IPS-18a (cell line): ENCODE data around the gene KRT13.

Source experiments
- H3K27ac ChIP-seq: one replicate; pipeline ENCODE4 v1.5.1; 2013; ENCODE audit warnings: low read length
- H3K27me3 ChIP-seq: one replicate; pipeline ENCODE4 v1.6.1; 2013; ENCODE audit warnings: mild to moderate bottlenecking, low read length; ENCODE audit not compliant: control insufficient read depth, insufficient read depth
- H3K36me3 ChIP-seq: one replicate; pipeline ENCODE4 v1.6.1; 2013; ENCODE audit warnings: low read depth, low read length; ENCODE audit not compliant: control insufficient read depth
- H3K4me1 ChIP-seq: one replicate; pipeline ENCODE4 v1.6.1; 2013; ENCODE audit warnings: low read depth, low read length; ENCODE audit not compliant: control insufficient read depth
- H3K4me3 ChIP-seq: one replicate; pipeline ENCODE4 v1.5.1; 2013; ENCODE audit warnings: low read length
- H3K9ac ChIP-seq: one replicate; pipeline ENCODE4 v1.6.1; 2013; ENCODE audit warnings: mild to moderate bottlenecking, low read length, moderate library complexity
- H3K9me3 ChIP-seq: one replicate; pipeline ENCODE4 v1.6.1; 2013; ENCODE audit warnings: low read depth, low read length; ENCODE audit not compliant: control insufficient read depth

KRT13 gene

DNA sequence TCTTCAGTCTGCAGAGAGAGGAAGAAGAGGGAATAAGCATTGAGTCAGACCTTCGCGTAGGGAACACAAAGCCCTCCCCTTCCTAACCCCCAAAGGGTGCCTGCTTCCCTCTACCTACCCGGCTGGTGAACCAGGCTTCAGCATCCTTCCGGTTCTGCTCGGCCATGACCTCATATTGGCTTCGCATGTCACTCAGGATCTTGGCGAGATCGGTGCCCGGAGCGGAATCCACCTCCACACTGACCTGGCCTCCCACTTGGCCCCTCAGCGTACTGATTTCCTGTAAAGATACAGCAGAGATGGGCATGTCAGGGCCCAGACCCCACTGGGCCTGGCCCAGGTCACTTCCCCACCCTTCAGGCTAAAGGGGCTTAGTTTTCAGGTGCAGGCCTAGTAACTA, 18.8 kb upstream of the KRT13 start:
- no peak overlapping the region for H3K9ac ChIP-seq
- H3K4me1 ChIP-seq, result peaks cover 9% of the 10 kb centered on the region
- H3K9me3 ChIP-seq, result no peaks in the 10 kb centered on the region
- peaks cover 24% of the 10 kb centered on the region for H3K36me3 ChIP-seq
- H3K27me3 ChIP-seq, result no peaks in the 10 kb centered on the region
- no peak overlapping the region for H3K4me3 ChIP-seq
- H3K27ac ChIP-seq, result no peak overlapping the region

DNA sequence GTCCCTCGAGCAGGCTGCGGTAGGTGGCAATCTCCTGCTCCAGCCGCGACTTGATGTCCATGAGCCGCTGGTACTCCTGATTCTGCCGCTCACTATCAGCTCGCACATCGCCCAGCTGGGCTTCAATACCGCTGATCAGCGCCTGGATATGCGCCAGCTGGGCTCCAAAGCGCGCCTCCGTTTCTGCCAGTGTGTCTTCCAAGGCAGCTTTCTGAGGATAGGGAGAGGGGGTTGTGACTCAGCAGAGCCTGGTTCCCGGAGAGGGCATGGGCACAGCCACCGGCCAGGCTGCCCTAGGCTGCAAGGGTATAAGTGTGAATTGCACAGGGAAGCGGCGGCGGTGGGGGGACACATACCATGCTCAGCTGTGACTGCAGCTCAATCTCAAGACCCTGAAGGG, 18.4 kb upstream of the KRT13 start:
- no peaks in the 10 kb centered on the region for H3K27me3 ChIP-seq
- H3K4me1 ChIP-seq, result peaks cover 5% of the 10 kb centered on the region
- H3K27ac ChIP-seq, result no peak overlapping the region
- no peaks in the 10 kb centered on the region for H3K9me3 ChIP-seq
- H3K36me3 ChIP-seq, result peaks cover 24% of the 10 kb centered on the region
- H3K4me3 ChIP-seq, result no peak overlapping the region
- H3K9ac ChIP-seq, result no peak overlapping the region

DNA sequence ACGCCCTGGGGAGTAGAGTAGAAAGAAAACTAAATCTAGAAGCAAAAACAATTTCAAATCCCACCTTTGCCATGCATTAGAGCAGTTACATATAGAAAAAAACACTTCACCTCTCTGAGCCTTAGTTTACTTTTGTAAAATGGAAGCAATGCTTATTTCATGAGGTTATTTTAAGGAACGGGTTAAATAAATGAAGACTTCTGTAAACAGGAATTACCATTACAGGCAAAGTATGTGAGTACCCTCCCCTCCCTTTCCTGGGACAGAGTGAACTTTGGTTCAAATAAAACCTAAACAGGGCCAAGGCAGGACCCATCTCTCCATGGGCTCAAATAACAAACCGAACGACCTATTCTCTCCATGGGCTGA, 17.8 kb upstream of the KRT13 start:
- H3K27ac ChIP-seq, result no peak overlapping the region
- H3K27me3 ChIP-seq, result no peaks in the 10 kb centered on the region
- no peak overlapping the region for H3K9ac ChIP-seq
- no peaks in the 10 kb centered on the region for H3K4me1 ChIP-seq
- no peak overlapping the region for H3K4me3 ChIP-seq
- peaks cover 24% of the 10 kb centered on the region for H3K36me3 ChIP-seq
- H3K9me3 ChIP-seq, result no peaks in the 10 kb centered on the region

DNA sequence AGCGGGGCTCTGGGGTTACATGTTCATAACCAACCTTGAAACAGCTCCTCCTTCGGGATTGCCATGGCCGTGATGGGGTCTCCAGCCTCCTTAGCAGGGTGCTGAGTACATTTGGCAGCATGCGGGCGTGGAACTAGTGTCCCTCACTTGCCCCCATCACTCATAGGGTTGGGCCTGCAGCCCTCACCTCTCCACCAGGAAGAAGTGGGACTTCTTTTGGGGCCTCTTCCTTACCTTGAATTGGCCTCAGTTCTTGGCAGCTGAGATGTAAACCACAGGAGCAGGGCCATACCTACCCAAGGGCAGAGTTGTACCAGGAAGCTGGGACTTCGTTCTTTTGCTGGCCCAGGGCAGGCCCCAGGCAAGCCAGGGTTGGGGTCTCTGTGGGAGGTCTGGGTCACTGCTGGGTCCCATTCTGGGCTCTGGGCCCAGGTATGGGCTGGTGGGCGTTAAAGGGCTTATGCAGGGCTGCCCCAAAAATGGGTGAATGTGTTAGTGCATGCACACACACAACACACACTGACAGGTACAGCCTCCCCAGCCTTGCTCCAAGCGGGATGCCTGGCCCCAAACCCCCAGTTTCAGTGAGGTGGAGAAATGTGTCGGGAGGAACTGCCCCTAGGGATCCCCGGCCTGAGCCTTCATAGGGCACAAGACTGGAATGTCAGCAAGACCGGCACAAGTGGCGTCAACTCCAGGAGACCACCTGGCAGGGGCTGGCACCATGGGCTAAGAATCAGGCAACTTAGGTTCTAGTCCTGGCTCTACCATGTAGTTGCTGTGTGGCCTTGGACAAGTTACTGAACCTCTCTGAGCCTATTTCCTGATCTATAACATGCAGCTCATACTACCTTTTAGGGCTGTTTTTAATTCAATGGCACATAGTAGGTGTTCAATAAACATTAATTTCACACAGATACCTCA, 17.2 kb upstream of the KRT13 start:
- Histone ChIP-seq H3K36me3 (peaks cover 24% of the 10 kb centered on the region), H3K27me3 (no peaks in the 10 kb centered on the region), H3K27ac (no peak overlapping the region), H3K9ac (no peak overlapping the region), H3K4me3 (no peak overlapping the region), H3K9me3 (no peaks in the 10 kb centered on the region), H3K4me1 (no peaks in the 10 kb centered on the region)

DNA sequence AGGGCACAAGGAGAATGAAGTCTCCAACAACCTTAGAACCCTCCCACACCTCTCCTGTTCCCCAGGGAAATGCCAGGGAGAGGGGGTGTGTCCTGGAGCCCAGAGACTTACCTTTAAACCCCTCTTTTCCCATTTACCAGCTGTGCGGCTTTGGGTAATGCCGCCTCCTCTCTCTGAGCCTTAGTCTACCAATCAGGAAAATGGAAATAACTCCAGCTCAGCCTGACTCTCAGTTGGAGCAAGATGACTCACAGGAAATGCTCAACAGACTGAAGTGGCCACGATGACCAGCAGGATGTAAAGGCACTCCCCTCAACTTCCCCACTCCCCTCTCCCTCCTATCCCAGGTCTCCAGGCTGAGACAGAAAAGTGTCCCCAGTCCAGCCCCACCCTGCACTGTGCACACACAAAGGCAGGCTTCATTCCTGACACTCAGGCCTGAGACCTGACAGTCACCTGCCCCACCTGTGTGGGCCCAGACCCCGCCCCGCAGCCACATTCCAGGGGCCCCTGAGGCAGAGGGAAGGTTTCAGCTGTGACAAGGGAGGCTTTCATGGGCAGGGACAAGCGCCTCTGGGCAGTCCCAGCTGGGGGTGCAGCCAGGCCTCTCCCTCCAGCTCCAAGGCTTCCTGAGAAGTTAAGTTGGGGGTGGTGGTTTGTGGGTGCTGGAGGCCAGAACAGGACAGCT, 16.3 kb upstream of the KRT13 start:
- Histone ChIP-seq H3K9me3 (no peaks in the 10 kb centered on the region), H3K4me1 (no peaks in the 10 kb centered on the region), H3K4me3 (no peak overlapping the region), H3K27ac (no peak overlapping the region), H3K36me3 (peaks cover 24% of the 10 kb centered on the region), H3K9ac (no peak overlapping the region), H3K27me3 (no peaks in the 10 kb centered on the region)

DNA sequence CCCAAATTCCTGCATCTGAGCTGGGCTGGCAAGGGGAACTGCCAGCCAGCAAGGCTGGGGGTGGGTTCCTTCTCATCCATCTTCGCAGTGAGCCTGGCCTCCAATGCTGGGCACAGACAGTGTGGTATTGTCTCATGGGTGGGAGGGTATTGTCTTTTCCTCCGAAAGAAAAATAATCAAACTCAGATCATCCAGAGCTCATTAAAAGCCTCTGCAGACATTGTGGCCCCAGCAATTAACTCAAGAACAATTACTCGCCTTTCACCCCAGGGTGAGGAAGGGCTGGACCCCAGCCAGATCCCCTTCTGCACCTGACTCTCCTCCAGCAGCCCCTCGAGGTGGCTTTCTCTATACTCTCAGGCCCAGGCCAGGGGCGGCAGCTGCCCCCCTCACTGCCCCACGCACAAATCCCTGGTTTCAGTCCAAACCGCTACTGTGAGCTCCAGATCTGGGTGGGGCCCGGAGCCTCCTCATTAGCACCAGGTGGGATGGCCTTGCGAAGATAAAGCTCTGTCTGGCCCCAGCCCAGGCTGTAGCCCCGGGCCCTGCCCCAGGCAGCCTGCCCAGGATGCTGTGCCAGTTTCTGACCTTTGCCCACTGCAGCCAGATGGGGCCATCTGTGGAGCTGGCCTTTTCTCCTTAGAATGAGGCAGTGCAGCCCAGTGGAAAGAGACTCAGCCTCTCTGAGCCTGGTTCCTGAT, 15.6 kb upstream of the KRT13 start:
- Histone ChIP-seq H3K9me3 (no peaks in the 10 kb centered on the region), H3K4me1 (no peaks in the 10 kb centered on the region), H3K9ac (no peak overlapping the region), H3K27ac (no peak overlapping the region), H3K27me3 (no peaks in the 10 kb centered on the region), H3K36me3 (peaks cover 24% of the 10 kb centered on the region), H3K4me3 (no peak overlapping the region)

DNA sequence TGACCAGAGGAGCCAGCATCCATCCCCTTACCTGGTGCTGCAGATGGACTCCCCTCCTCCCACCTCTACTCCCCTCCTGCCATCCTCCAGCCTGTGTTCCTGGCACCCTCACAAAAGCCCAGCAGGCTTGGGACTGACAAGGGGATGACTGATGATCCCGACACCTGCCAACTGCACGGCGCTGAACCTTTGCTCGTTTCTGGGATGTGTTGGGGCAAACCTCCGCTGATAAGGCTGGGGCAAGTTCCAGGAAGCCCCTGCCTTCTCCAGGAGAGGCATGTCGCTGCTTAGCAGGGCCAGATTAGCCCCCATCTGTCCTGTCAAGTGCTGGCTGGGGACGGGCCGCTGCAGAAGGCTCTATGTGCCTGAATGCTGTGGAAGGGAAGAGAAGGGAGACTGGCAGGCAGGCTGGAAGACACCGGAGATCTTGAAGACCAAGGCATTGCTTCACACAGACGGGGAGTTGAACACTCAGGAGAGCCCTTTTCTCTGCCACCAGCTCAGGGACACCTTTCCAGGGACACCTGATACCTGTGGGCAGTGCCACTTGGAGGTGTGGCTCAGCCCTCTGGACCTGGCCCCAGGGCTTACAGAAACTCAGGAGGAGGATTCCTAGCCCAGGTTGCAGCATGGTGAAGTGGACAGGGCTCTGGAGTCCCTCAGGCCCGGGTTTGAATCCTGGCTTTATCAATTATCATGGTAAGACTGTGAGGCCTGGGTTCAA, 14.3 kb upstream of the KRT13 start:
- Histone ChIP-seq H3K36me3 (peaks cover 19% of the 10 kb centered on the region), H3K27ac (no peak overlapping the region), H3K9ac (no peak overlapping the region), H3K9me3 (no peaks in the 10 kb centered on the region), H3K27me3 (no peaks in the 10 kb centered on the region), H3K4me1 (no peaks in the 10 kb centered on the region), H3K4me3 (no peak overlapping the region)

DNA sequence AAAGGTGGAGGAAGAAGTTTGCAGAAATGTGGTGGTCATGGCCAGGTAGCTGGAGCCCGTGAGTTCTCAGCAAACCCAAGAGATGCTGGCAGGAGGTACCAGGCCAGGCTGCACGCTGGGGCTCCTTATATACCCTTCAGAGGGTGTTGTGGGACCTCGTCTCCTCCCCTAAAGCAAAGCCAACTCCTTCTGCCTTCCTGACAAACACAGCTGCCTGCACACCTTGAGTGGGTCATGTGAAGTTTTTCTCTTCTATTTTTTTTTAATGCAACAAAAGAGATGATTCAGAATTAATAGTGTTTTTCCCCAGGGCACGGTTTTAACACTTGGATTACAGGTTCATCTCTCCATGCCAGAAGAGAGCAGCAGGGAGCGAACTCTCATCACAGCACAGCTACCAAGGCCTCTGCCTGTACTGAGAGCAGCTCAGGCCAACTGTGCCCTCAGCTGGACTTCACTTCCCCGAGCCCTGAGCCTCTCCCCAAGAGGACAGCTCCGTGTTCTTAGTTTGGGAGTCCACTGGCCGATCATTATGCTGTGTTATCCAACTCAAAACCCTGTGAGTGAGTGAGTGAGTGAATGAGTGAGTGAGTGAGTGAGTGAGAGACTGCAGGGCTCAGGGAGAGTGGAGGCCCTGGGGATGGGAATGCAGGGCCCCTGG, 13.5 kb upstream of the KRT13 start, which contains the start of gene KRT15:
Gene KRT15, minus strand, starts transcription at position 102 of the 661 bp plus-strand sequence. Its CDS starts 63 bp downstream, at position 39.
- Histone ChIP-seq H3K9ac (no peak within 1 kb of the TSS), H3K36me3 (peaks cover 11% of the 10 kb centered on the region), H3K9me3 (no peaks in the 10 kb centered on the region), H3K4me3 (no peak within 1 kb of the TSS), H3K4me1 (no peaks in the 10 kb centered on the region), H3K27ac (no peak within 1 kb of the TSS), H3K27me3 (no peaks in the 10 kb centered on the region)

DNA sequence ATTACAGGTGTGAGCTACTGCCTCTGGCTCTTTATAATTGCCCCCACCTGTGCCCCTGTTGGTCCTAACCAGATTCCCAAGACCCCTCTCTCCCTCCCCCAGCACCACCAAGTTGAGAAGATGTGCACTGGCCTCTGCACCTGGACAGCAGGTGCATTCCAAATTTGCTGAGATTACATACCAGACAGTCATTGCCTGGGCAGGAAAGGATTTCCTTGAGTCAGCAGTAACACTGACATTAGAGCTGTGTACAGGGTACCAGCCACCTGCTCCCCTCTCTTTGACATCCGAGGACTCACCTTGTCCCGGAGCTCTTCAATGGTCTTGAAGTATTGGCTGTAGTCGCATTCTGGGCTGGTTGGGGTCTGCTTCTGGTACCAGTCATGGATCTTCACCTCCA, 12.6 kb upstream of the KRT13 start:
- no peak overlapping the region for H3K4me3 ChIP-seq
- H3K9ac ChIP-seq, result no peak overlapping the region
- no peaks in the 10 kb centered on the region for H3K9me3 ChIP-seq
- no peak overlapping the region for H3K27ac ChIP-seq
- no peaks in the 10 kb centered on the region for H3K4me1 ChIP-seq
- H3K27me3 ChIP-seq, result no peaks in the 10 kb centered on the region
- H3K36me3 ChIP-seq, result peaks cover 2% of the 10 kb centered on the region

DNA sequence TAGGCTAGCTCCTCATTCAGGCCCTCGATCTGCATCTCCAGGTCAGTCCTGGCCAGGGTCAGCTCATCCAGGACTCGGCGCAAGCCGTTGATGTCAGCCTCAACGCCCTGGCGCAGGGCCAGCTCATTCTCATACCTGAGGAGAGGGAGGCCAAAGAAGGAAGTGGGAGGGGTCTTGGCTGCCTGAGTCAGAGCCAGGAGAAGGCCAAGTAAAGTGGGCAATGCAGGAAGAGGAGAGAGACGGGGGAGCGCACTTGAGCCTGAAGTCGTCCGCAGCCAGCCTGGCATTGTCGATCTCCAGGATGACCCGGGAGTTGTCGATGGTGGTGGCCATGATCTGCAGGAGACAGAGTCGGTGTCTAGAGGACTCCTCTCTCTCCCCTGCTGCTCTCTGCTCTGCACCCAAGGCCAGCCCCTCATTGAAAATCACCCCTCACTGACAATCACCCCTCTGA, 11.4 kb upstream of the KRT13 start:
- H3K4me1 ChIP-seq, result no peaks in the 10 kb centered on the region
- no peak overlapping the region for H3K4me3 ChIP-seq
- H3K36me3 ChIP-seq, result no peaks in the 10 kb centered on the region
- no peaks in the 10 kb centered on the region for H3K9me3 ChIP-seq
- no peak overlapping the region for H3K9ac ChIP-seq
- H3K27me3 ChIP-seq, result no peaks in the 10 kb centered on the region
- H3K27ac ChIP-seq, result no peak overlapping the region
